ENCODE measurements around the gene RING1.
A peak's percentile ranks its signal among the peaks of the same experiment; 100 is the strongest.

The RING1 gene

GRCh38 chr6:33249732-33250630, 41.7 kb downstream of the RING1 start:
- peak; percentile 73 for DNase-seq

DNA sequence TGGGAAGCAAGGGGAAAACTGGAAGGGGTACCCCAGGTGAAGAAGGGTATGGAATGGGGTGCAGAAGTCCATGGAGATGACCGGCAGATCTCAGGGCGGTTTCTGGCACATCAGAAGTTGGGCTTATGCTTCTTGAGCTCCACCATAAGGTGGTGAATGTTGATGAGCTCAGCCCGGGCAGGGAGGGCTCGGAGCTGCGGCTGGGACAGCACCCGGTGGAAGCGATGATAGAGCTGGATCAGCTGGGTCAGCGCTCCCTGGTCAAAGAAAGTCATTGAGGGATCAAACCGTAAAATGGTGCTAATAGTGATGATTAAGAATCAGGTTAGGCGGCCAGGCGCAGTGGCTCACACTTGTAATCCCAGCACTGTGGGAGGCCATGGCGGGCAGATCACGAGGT, 42.4 kb downstream of the RING1 start:
- DNase-seq, result no peak

DNA sequence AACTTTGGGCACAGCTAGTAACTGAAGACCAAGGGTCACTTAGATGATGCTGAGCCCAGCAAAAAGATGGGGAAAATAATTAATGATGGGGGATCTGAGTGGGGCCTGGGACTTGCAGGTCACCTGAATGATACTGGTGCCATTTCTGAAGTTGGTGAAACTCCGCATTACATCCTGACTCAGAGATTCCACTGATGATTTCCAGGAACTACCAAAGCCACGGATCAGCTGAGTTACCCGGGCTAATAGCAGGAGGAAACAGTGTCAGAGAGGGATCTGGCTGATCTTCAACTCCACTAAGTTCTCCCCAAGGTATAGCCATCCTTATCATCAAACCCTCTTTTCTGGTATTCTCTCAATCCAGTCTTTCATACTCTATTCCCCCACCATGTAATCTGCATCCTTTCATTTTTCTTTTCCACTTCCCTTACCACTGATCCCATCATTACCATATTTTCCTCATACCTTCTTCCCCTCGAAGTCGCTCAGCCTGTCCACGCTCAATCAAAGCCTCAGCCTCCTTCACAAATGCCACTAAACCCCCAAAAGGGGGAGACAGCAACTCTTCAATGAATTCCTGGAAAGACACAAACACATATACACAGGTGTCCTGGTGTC, 43.2 kb downstream of the RING1 start:
- peak; percentile 35 for DNase-seq

GRCh38 chr6:33252759-33253158, 44.5 kb downstream of the RING1 start:
- peak; percentile 84 for DNase-seq

- DNase-seq, result no peak
Measured at GRCh38 chr6:33254591-33254990, 46.3 kb downstream of the RING1 start.

- DNase-seq, result no peak
Measured at GRCh38 chr6:33259032-33259431, 50.7 kb downstream of the RING1 start.

All from fibroblast of skin of abdomen (primary cell).